ENCODE measurements around the gene CDH6. TPM values are rescaled to one million over a fixed set of nuclear protein-coding genes. Genes with fewer than 3 reads are reported as not detected.
A peak's percentile ranks its signal among the peaks of the same experiment; 100 is the strongest.

Gene CDH6
- total and polyA plus RNA-seq, 2 experiments from 2014 or later: 0.77 TPM; not detected in 1

DNA sequence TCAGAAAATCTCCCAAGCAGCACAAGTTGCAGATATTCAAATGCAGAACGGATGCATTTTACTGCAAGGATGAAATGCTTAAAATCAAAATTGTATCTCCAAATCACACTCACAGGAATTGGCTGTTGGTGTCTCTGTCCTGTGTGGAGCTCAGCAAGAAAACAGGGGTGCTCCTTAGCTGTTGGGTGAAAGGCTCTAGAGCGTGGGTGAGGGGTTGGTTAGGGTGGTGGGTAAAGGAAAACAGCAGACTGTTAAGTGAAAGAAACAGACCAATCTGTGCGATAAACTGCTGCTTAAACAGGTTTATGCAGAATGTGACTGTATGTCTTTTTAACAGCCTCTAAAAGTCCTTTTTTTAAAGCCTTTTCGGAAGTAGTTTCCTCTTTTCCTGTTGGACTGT, 19.8 kb downstream of the CDH6 start:
- no peaks in the 10 kb centered on the region for H3K27me3 ChIP-seq
- DNase-seq (ENCODE audit: low read depth in 1 of 2, low spot score in 1 of 2): no peak
- H3K36me3 ChIP-seq: no peaks in the 10 kb centered on the region
- H3K4me3 ChIP-seq: no peak overlapping the region
- TF ChIP-seq, protein P1, sequence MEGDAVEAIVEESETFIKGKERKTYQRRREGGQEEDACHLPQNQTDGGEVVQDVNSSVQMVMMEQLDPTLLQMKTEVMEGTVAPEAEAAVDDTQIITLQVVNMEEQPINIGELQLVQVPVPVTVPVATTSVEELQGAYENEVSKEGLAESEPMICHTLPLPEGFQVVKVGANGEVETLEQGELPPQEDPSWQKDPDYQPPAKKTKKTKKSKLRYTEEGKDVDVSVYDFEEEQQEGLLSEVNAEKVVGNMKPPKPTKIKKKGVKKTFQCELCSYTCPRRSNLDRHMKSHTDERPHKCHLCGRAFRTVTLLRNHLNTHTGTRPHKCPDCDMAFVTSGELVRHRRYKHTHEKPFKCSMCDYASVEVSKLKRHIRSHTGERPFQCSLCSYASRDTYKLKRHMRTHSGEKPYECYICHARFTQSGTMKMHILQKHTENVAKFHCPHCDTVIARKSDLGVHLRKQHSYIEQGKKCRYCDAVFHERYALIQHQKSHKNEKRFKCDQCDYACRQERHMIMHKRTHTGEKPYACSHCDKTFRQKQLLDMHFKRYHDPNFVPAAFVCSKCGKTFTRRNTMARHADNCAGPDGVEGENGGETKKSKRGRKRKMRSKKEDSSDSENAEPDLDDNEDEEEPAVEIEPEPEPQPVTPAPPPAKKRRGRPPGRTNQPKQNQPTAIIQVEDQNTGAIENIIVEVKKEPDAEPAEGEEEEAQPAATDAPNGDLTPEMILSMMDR (IDR thresholded peaks at IDR 0.05; ENCODE audit: low read depth, low read length): no peak
- peaks cover 10% of the 10 kb centered on the region for H3K4me1 ChIP-seq (ENCODE audit: low read depth)
- H3K27ac ChIP-seq: no peak overlapping the region
- H3K9me3 ChIP-seq (ENCODE audit: low read depth): no peaks in the 10 kb centered on the region

DNA sequence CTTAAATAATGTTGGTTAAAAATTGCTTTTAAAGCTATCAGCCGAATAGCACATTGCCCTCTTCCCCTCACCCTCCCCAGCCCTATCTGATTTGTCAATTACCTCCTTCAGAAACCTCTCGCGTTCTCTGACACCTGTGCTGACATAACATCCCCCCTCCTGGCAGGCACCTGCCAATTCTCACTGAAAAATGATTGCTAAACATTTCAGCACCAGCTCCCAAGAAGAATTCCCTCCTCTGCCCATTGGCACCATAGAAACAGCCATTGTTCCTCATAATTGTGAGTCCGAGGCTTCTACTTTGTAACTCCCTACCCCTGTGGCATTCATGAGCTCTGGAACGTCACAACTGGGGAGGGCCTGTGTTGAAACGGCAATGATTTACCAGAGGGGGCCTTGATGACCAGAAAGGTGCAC, 20.2 kb downstream of the CDH6 start:
- H3K4me3 ChIP-seq: no peak overlapping the region
- H3K4me1 ChIP-seq (ENCODE audit: low read depth): peaks cover 10% of the 10 kb centered on the region
- H3K36me3 ChIP-seq: no peaks in the 10 kb centered on the region
- TF ChIP-seq, protein P1 (IDR thresholded peaks at IDR 0.05; ENCODE audit: low read depth, low read length): no peak
- no peak overlapping the region for H3K27ac ChIP-seq
- peak in 1 of 2 donors; percentile 19 for DNase-seq (ENCODE audit: low read depth in 1 of 2, low spot score in 1 of 2)
- H3K27me3 ChIP-seq: no peaks in the 10 kb centered on the region
- no peaks in the 10 kb centered on the region for H3K9me3 ChIP-seq (ENCODE audit: low read depth)

DNA sequence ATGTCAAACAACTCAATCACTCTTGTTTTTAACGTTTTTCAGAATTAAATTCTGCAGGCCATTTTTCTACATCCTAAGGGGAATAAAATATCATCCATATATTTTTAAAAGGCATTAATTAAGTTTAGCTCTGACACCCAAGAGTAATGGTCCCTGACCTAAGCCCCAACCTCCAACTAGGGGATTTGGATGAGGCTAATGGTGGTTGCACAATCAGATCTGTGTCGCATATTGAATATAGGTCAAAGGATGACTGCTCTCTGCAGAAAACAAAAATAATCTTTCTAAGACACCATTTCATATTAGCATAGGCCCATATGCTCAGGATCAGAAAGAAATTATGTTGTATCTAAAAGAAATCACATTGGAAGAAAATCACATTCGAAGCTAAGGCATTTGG, 20.7 kb downstream of the CDH6 start:
- Histone ChIP-seq H3K36me3 (no peaks in the 10 kb centered on the region), H3K4me1 (ENCODE audit: low read depth) (peaks cover 10% of the 10 kb centered on the region), H3K9me3 (ENCODE audit: low read depth) (no peaks in the 10 kb centered on the region), H3K4me3 (no peak overlapping the region), H3K27me3 (no peaks in the 10 kb centered on the region), H3K27ac (no peak overlapping the region)
- TF ChIP-seq, protein P1 (IDR thresholded peaks at IDR 0.05; ENCODE audit: low read depth, low read length): no peak
- no peak for DNase-seq (ENCODE audit: low read depth in 1 of 2, low spot score in 1 of 2)

DNA sequence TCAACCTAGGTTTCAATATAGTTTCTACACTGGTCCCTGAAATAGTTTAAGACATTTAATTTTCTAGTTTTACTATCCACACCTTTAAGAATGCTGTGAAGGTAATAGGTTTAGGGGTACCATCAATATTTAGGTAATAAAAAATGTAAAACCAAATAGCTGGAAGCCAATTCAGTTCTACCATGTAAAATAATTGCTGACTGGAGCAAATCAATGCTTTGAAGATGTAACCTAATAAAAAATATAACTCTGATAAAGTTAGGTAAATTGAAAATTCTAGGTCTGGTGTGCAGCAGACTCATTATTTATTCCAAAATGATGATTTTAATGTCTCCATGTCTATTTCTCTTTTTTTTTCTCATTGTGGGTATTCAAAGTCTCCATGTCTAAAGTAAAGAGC, 21.8 kb downstream of the CDH6 start:
- no peak for DNase-seq (ENCODE audit: low read depth in 1 of 2, low spot score in 1 of 2)
- H3K4me3 ChIP-seq: no peak overlapping the region
- no peak overlapping the region for H3K27ac ChIP-seq
- H3K9me3 ChIP-seq (ENCODE audit: low read depth): no peaks in the 10 kb centered on the region
- H3K27me3 ChIP-seq: no peaks in the 10 kb centered on the region
- peaks cover 10% of the 10 kb centered on the region for H3K4me1 ChIP-seq (ENCODE audit: low read depth)
- H3K36me3 ChIP-seq: no peaks in the 10 kb centered on the region
- TF ChIP-seq, protein P1 (IDR thresholded peaks at IDR 0.05; ENCODE audit: low read depth, low read length): no peak

DNA sequence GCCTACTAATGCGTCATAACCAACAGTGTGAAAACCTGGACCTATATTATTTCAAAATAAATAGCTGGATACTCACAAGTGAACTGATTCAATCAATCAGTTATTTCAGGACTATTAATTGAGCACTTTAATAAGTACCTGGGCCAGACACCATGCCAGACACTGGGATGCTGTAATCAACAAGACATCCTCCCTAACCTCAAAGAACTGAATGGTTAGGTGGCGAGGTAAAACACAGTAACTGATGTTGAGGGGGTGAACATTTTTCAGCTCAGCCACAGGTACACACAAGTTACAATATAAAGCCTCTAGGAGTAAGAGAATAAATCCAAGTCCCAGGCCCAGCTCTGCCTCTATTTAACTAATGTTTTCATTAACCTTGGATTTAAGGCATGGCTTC, 24.0 kb downstream of the CDH6 start:
- H3K36me3 ChIP-seq: no peaks in the 10 kb centered on the region

More for the DNA sequence above, 24.0 kb downstream of the CDH6 start:
- TF ChIP-seq, protein P1 (IDR thresholded peaks at IDR 0.05; ENCODE audit: low read depth, low read length): no peak
- Histone ChIP-seq H3K4me1 (ENCODE audit: low read depth) (peaks cover 24% of the 10 kb centered on the region), H3K27ac (no peak overlapping the region), H3K4me3 (no peak overlapping the region), H3K27me3 (no peaks in the 10 kb centered on the region), H3K9me3 (ENCODE audit: low read depth) (no peaks in the 10 kb centered on the region)
- no peak for DNase-seq (ENCODE audit: low read depth in 1 of 2, low spot score in 1 of 2)
